ENCODE results near the gene ARHGAP9.

Gene ARHGAP9

GRCh38 chr12:57475271-57476161 lies 4.2 kb downstream of the ARHGAP9 start:
- Mint-ChIP-seq H3K27ac (peak overlapping the region; percentile 99), H3K9me3 (no peaks in the 10 kb centered on the region), H3K27me3 (no peaks in the 10 kb centered on the region), H3K4me3 (peak overlapping the region; percentile 91), H3K4me1 (ENCODE audit: low read depth) (peaks cover 74% of the 10 kb centered on the region), H3K36me3 (ENCODE audit: low read depth) (peaks cover 81% of the 10 kb centered on the region)
- DNase-seq = no peak

GRCh38 chr12:57474862-57475261 lies 4.8 kb downstream of the ARHGAP9 start:
- H3K4me1 Mint-ChIP-seq (ENCODE audit: low read depth) = peaks cover 68% of the 10 kb centered on the region
- H3K27me3 Mint-ChIP-seq = no peaks in the 10 kb centered on the region
- peak overlapping the region; percentile 30 for H3K4me3 Mint-ChIP-seq
- H3K9me3 Mint-ChIP-seq = no peaks in the 10 kb centered on the region
- peaks cover 81% of the 10 kb centered on the region for H3K36me3 Mint-ChIP-seq (ENCODE audit: low read depth)
- no peak for DNase-seq
- H3K27ac Mint-ChIP-seq = peak overlapping the region; percentile 27

- Mint-ChIP-seq H3K4me1 (ENCODE audit: low read depth) (peaks cover 63% of the 10 kb centered on the region), H3K27ac (peak overlapping the region; percentile 27), H3K9me3 (no peaks in the 10 kb centered on the region), H3K36me3 (ENCODE audit: low read depth) (peaks cover 81% of the 10 kb centered on the region), H3K4me3 (peak overlapping the region; percentile 30), H3K27me3 (no peaks in the 10 kb centered on the region)
- no peak for DNase-seq
These were observed 5.2 kb downstream of the ARHGAP9 start for GRCh38 chr12:57474430-57474829.

- Mint-ChIP-seq H3K36me3 (ENCODE audit: low read depth) (peaks cover 87% of the 10 kb centered on the region), H3K4me3 (peak overlapping the region; percentile 30), H3K4me1 (ENCODE audit: low read depth) (peaks cover 58% of the 10 kb centered on the region), H3K9me3 (no peaks in the 10 kb centered on the region), H3K27me3 (no peaks in the 10 kb centered on the region), H3K27ac (peak overlapping the region; percentile 27)
- DNase-seq = no peak
These were observed 5.8 kb downstream of the ARHGAP9 start for GRCh38 chr12:57473886-57474285.

- H3K9me3 Mint-ChIP-seq = no peaks in the 10 kb centered on the region
These were observed 6.3 kb downstream of the ARHGAP9 start for GRCh38 chr12:57473392-57473791.

GRCh38 chr12:57472391-57472790 lies 7.3 kb downstream of the ARHGAP9 start:
- H3K27me3 Mint-ChIP-seq = no peaks in the 10 kb centered on the region
- DNase-seq = no peak
- H3K9me3 Mint-ChIP-seq = no peaks in the 10 kb centered on the region
- H3K36me3 Mint-ChIP-seq (ENCODE audit: low read depth) = peaks cover 87% of the 10 kb centered on the region
- H3K4me3 Mint-ChIP-seq = no peak overlapping the region
- H3K27ac Mint-ChIP-seq = peak overlapping the region; percentile 72
- H3K4me1 Mint-ChIP-seq (ENCODE audit: low read depth) = peaks cover 45% of the 10 kb centered on the region

More at GRCh38 chr12:57473392-57473791, 6.3 kb downstream of the ARHGAP9 start:
- no peak overlapping the region for H3K27ac Mint-ChIP-seq
- peaks cover 53% of the 10 kb centered on the region for H3K4me1 Mint-ChIP-seq (ENCODE audit: low read depth)
- no peaks in the 10 kb centered on the region for H3K27me3 Mint-ChIP-seq
- peaks cover 86% of the 10 kb centered on the region for H3K36me3 Mint-ChIP-seq (ENCODE audit: low read depth)
- DNase-seq = no peak
- no peak overlapping the region for H3K4me3 Mint-ChIP-seq

GRCh38 chr12:57471661-57472060 lies 8.0 kb downstream of the ARHGAP9 start:
- H3K36me3 Mint-ChIP-seq (ENCODE audit: low read depth) = peaks cover 85% of the 10 kb centered on the region
- no peak for DNase-seq
- H3K27me3 Mint-ChIP-seq = no peaks in the 10 kb centered on the region
- H3K9me3 Mint-ChIP-seq = no peaks in the 10 kb centered on the region
- H3K27ac Mint-ChIP-seq = peak overlapping the region; percentile 72
- H3K4me3 Mint-ChIP-seq = no peak overlapping the region
- peaks cover 43% of the 10 kb centered on the region for H3K4me1 Mint-ChIP-seq (ENCODE audit: low read depth)

GRCh38 chr12:57470970-57471656 lies 8.6 kb downstream of the ARHGAP9 start:
- Mint-ChIP-seq H3K27ac (peak overlapping the region; percentile 75), H3K36me3 (ENCODE audit: low read depth) (peaks cover 80% of the 10 kb centered on the region), H3K27me3 (no peaks in the 10 kb centered on the region), H3K4me3 (no peak overlapping the region), H3K9me3 (no peaks in the 10 kb centered on the region), H3K4me1 (ENCODE audit: low read depth) (peaks cover 39% of the 10 kb centered on the region)
- no peak for DNase-seq

GRCh38 chr12:57470286-57470969 lies 9.2 kb downstream of the ARHGAP9 start:
- H3K4me1 Mint-ChIP-seq (ENCODE audit: low read depth) = peaks cover 34% of the 10 kb centered on the region
- no peak for DNase-seq
- no peak overlapping the region for H3K27ac Mint-ChIP-seq
- H3K9me3 Mint-ChIP-seq = no peaks in the 10 kb centered on the region
- H3K27me3 Mint-ChIP-seq = no peaks in the 10 kb centered on the region
- no peak overlapping the region for H3K4me3 Mint-ChIP-seq
- H3K36me3 Mint-ChIP-seq (ENCODE audit: low read depth) = peaks cover 73% of the 10 kb centered on the region

GRCh38 chr12:57469296-57470164 lies 10.1 kb downstream of the ARHGAP9 start:
- Mint-ChIP-seq H3K27me3 (no peaks in the 10 kb centered on the region), H3K36me3 (ENCODE audit: low read depth) (peaks cover 67% of the 10 kb centered on the region), H3K4me1 (ENCODE audit: low read depth) (peaks cover 31% of the 10 kb centered on the region), H3K27ac (no peak overlapping the region), H3K9me3 (no peaks in the 10 kb centered on the region), H3K4me3 (no peak overlapping the region)
- no peak for DNase-seq

- H3K27ac Mint-ChIP-seq = peak overlapping the region; percentile 38
- H3K4me1 Mint-ChIP-seq (ENCODE audit: low read depth) = peaks cover 30% of the 10 kb centered on the region
- no peaks in the 10 kb centered on the region for H3K27me3 Mint-ChIP-seq
- H3K4me3 Mint-ChIP-seq = no peak overlapping the region
- no peak for DNase-seq
- H3K9me3 Mint-ChIP-seq = no peaks in the 10 kb centered on the region
- H3K36me3 Mint-ChIP-seq (ENCODE audit: low read depth) = peaks cover 54% of the 10 kb centered on the region
These were observed 11.8 kb downstream of the ARHGAP9 start for GRCh38 chr12:57467915-57468314.

- Mint-ChIP-seq H3K27ac (no peak overlapping the region), H3K4me3 (no peak overlapping the region), H3K27me3 (no peaks in the 10 kb centered on the region), H3K36me3 (ENCODE audit: low read depth) (peaks cover 50% of the 10 kb centered on the region), H3K4me1 (ENCODE audit: low read depth) (peaks cover 31% of the 10 kb centered on the region), H3K9me3 (no peaks in the 10 kb centered on the region)
- no peak for DNase-seq
These were observed 12.3 kb downstream of the ARHGAP9 start for GRCh38 chr12:57467212-57467874.

- Mint-ChIP-seq H3K4me1 (ENCODE audit: low read depth) (peaks cover 30% of the 10 kb centered on the region), H3K27me3 (peaks cover 7% of the 10 kb centered on the region), H3K9me3 (no peaks in the 10 kb centered on the region), H3K36me3 (ENCODE audit: low read depth) (peaks cover 37% of the 10 kb centered on the region), H3K4me3 (no peak overlapping the region), H3K27ac (no peak overlapping the region)
- DNase-seq = no peak
These were observed 13.7 kb downstream of the ARHGAP9 start for GRCh38 chr12:57465747-57466505.

Measured in activated T-cell treated with anti-CD3 and anti-CD28 coated beads, Interleukin-2, amount 50 U/mL, for 24 hours (primary cell).